GM12874 (cell line): ENCODE measurements around the gene DPF3.

Source experiments
- CTCF ChIP-seq: IDR thresholded peaks from 2 replicates; pipeline ENCODE4 v1.5.1; 2011; ENCODE audit warnings: low read depth, mild to moderate bottlenecking, control low read depth, low read length, moderate library complexity; ENCODE audit not compliant: insufficient read depth

DPF3 gene

GRCh38 chr14:72753044-72753710 lies 140.7 kb downstream of the DPF3 start:
- TF ChIP-seq CTCF = no peak

- TF ChIP-seq CTCF = no peak
These were observed 141.9 kb downstream of the DPF3 start for GRCh38 chr14:72752034-72752412.

GRCh38 chr14:72751276-72752033 lies 142.4 kb downstream of the DPF3 start:
- no peak for TF ChIP-seq CTCF

GRCh38 chr14:72747652-72748051 lies 146.2 kb downstream of the DPF3 start:
- TF ChIP-seq CTCF = no peak

GRCh38 chr14:72745991-72746980 lies 147.6 kb downstream of the DPF3 start:
- TF ChIP-seq CTCF = no peak

- no peak for TF ChIP-seq CTCF
These were observed 148.4 kb downstream of the DPF3 start for GRCh38 chr14:72745546-72745945.
